Stimulated activated naive CD8-positive, alpha-beta T cell treated with anti-CD3 and anti-CD28 coated beads, Interleukin-15, amount 100 ng/mL, for 72 hours (primary cell): ENCODE measurements around the gene TMEM156.
"Not testable (repeated sequence)": the region's sequence is repeated elsewhere in the genome, so short reads cannot be mapped to it uniquely, and the experiment has no call there.

Source experiments
- ATAC-seq: fragments of 150-1000 bp; cut with Tn5 transposase; 2 replicates; pipeline ENCODE4 v1.10.0; 2021; ENCODE audit warnings: mild to moderate bottlenecking, moderate library complexity
- DNase-seq, 2 donors: peaks; one replicate each; pipeline ENCODE4 v3.0.0; 2021 to 2022
- H3K27ac Mint-ChIP-seq, 2 donors: one replicate each; pipeline ENCODE4 v1.8.0; 2022; ENCODE audit warnings: mild to moderate bottlenecking in 2 of 2, mixed read lengths in 2 of 2, moderate library complexity in 2 of 2
- H3K27me3 Mint-ChIP-seq: one replicate; pipeline ENCODE4 v1.8.0; 2022; ENCODE audit warnings: mixed read lengths
- H3K4me1 Mint-ChIP-seq: one replicate; pipeline ENCODE4 v1.8.0; 2022; ENCODE audit warnings: mild to moderate bottlenecking, mixed read lengths
- H3K4me3 Mint-ChIP-seq, 2 donors: one replicate each; pipeline ENCODE4 v1.8.0; 2022; ENCODE audit warnings: mild to moderate bottlenecking in 2 of 2, mixed read lengths in 2 of 2, moderate library complexity in 1 of 2
- H3K9me3 Mint-ChIP-seq, 2 donors: one replicate each; pipeline ENCODE4 v1.8.0; 2022; ENCODE audit warnings: mixed read lengths in 2 of 2

The TMEM156 gene

GRCh38 chr4:39029752-39030694 lies 2.2 kb downstream of the TMEM156 start:
- Mint-ChIP-seq H3K9me3 (no peaks in the 10 kb centered on the region), H3K27ac (peak overlapping the region; percentile 50 to 84), H3K4me1 (peaks cover 48% of the 10 kb centered on the region), H3K27me3 (no peaks in the 10 kb centered on the region), H3K4me3 (peak overlapping the region; percentile 88 to 90)
- DNase-seq (no peak), ATAC-seq (peak; percentile 41)

- Mint-ChIP-seq H3K27me3 (no peaks in the 10 kb centered on the region), H3K27ac (no peak overlapping the region), H3K4me1 (peaks cover 25% of the 10 kb centered on the region), H3K4me3 (no peak overlapping the region), H3K9me3 (peaks cover 14 to 15% of the 10 kb centered on the region in 2 donors)
- ATAC-seq = no peak
- no peak for DNase-seq
These were observed 6.1 kb downstream of the TMEM156 start for GRCh38 chr4:39026096-39026495.

GRCh38 chr4:39025552-39026085 lies 6.6 kb downstream of the TMEM156 start:
- Mint-ChIP-seq H3K27ac (no peak overlapping the region), H3K4me3 (no peak overlapping the region), H3K27me3 (no peaks in the 10 kb centered on the region), H3K4me1 (peaks cover 25% of the 10 kb centered on the region), H3K9me3 (peaks cover 14 to 15% of the 10 kb centered on the region in 2 donors)
- no peak for ATAC-seq
- no peak for DNase-seq

GRCh38 chr4:39024311-39024865 lies 7.8 kb downstream of the TMEM156 start:
- Mint-ChIP-seq H3K4me1 (peaks cover 19% of the 10 kb centered on the region), H3K9me3 (peaks cover 14 to 15% of the 10 kb centered on the region in 2 donors), H3K4me3 (no peak overlapping the region), H3K27me3 (no peaks in the 10 kb centered on the region), H3K27ac (peak overlapping the region in 1 of 2 donors; percentile 42)
- no peak for ATAC-seq
- no peak for DNase-seq

- peaks cover 9% of the 10 kb centered on the region for H3K4me1 Mint-ChIP-seq
- no peak for ATAC-seq
- no peak overlapping the region for H3K27ac Mint-ChIP-seq
- DNase-seq = no peak
- peaks cover 15 to 27% of the 10 kb centered on the region in 2 donors for H3K9me3 Mint-ChIP-seq
- H3K27me3 Mint-ChIP-seq = no peaks in the 10 kb centered on the region
- H3K4me3 Mint-ChIP-seq = no peak overlapping the region
These were observed 9.2 kb downstream of the TMEM156 start for GRCh38 chr4:39023059-39023458.

GRCh38 chr4:39022241-39022640 lies 10.0 kb downstream of the TMEM156 start:
- DNase-seq (no peak), ATAC-seq (no peak)
- no peaks in the 10 kb centered on the region for H3K27me3 Mint-ChIP-seq
- H3K4me3 Mint-ChIP-seq = no peak overlapping the region
- peaks cover under 1% of the 10 kb centered on the region for H3K4me1 Mint-ChIP-seq
- peaks cover 15 to 27% of the 10 kb centered on the region in 2 donors for H3K9me3 Mint-ChIP-seq
- H3K27ac Mint-ChIP-seq = no peak overlapping the region

- Mint-ChIP-seq H3K4me1 (no peaks in the 10 kb centered on the region), H3K4me3 (no peak overlapping the region), H3K27ac (no peak overlapping the region), H3K27me3 (no peaks in the 10 kb centered on the region), H3K9me3 (peaks cover 17 to 31% of the 10 kb centered on the region in 2 donors)
- DNase-seq = no peak
- no peak for ATAC-seq
These were observed 10.6 kb downstream of the TMEM156 start for GRCh38 chr4:39021631-39022030.

- Mint-ChIP-seq H3K4me3 (no peak overlapping the region), H3K27me3 (no peaks in the 10 kb centered on the region), H3K4me1 (no peaks in the 10 kb centered on the region), H3K27ac (no peak overlapping the region), H3K9me3 (peaks cover 28 to 46% of the 10 kb centered on the region in 2 donors)
- DNase-seq = no peak
- no peak for ATAC-seq
These were observed 12.1 kb downstream of the TMEM156 start for GRCh38 chr4:39020130-39020529.

GRCh38 chr4:39014028-39014427 lies 18.2 kb downstream of the TMEM156 start:
- Mint-ChIP-seq H3K4me1 (peaks cover 12% of the 10 kb centered on the region), H3K4me3 (no peak overlapping the region), H3K27me3 (no peaks in the 10 kb centered on the region), H3K27ac (no peak overlapping the region), H3K9me3 (peaks cover 17 to 28% of the 10 kb centered on the region in 2 donors)
- DNase-seq (no peak), ATAC-seq (no peak)

- no peaks in the 10 kb centered on the region for H3K27me3 Mint-ChIP-seq
- H3K9me3 Mint-ChIP-seq = peaks cover 0 to 3% of the 10 kb centered on the region in 2 donors
- peaks cover 13% of the 10 kb centered on the region for H3K4me1 Mint-ChIP-seq
- DNase-seq (no peak), ATAC-seq (no peak)
- H3K27ac Mint-ChIP-seq = no peak overlapping the region
- H3K4me3 Mint-ChIP-seq = no peak overlapping the region
These were observed 27.5 kb downstream of the TMEM156 start for GRCh38 chr4:39004758-39005157.

- H3K9me3 Mint-ChIP-seq, H3K4me3 Mint-ChIP-seq, H3K27ac Mint-ChIP-seq, ATAC-seq, H3K27me3 Mint-ChIP-seq, H3K4me1 Mint-ChIP-seq, DNase-seq: not testable (repeated sequence)
These were observed 30.2 kb downstream of the TMEM156 start for GRCh38 chr4:39002058-39002457.

- H3K4me3 Mint-ChIP-seq = no peak overlapping the region
These were observed 36.6 kb downstream of the TMEM156 start for GRCh38 chr4:38995660-38996005.

GRCh38 chr4:38994135-38994534 lies 38.1 kb downstream of the TMEM156 start:
- DNase-seq (no peak), ATAC-seq (no peak)
- Mint-ChIP-seq H3K4me3 (no peak overlapping the region), H3K9me3 (no peaks in the 10 kb centered on the region), H3K27me3 (no peaks in the 10 kb centered on the region), H3K27ac (no peak overlapping the region), H3K4me1 (no peaks in the 10 kb centered on the region)

More at GRCh38 chr4:38995660-38996005, 36.6 kb downstream of the TMEM156 start:
- Mint-ChIP-seq H3K9me3 (peaks cover 0 to 8% of the 10 kb centered on the region in 2 donors), H3K4me1 (no peaks in the 10 kb centered on the region), H3K27me3 (no peaks in the 10 kb centered on the region), H3K27ac (no peak overlapping the region)
- ATAC-seq (no peak), DNase-seq (no peak)

GRCh38 chr4:38993683-38994082 lies 38.5 kb downstream of the TMEM156 start:
- H3K4me3 Mint-ChIP-seq = no peak overlapping the region
- H3K27me3 Mint-ChIP-seq = no peaks in the 10 kb centered on the region
- H3K9me3 Mint-ChIP-seq = no peaks in the 10 kb centered on the region
- peaks cover under 1% of the 10 kb centered on the region for H3K4me1 Mint-ChIP-seq
- H3K27ac Mint-ChIP-seq = no peak overlapping the region
- ATAC-seq = no peak
- no peak for DNase-seq

- ATAC-seq = no peak
- Mint-ChIP-seq H3K4me3 (no peak overlapping the region), H3K27ac (no peak overlapping the region), H3K4me1 (peaks cover 30% of the 10 kb centered on the region), H3K9me3 (no peaks in the 10 kb centered on the region), H3K27me3 (no peaks in the 10 kb centered on the region)
- no peak for DNase-seq
These were observed 42.0 kb downstream of the TMEM156 start for GRCh38 chr4:38990241-38990640.

- Mint-ChIP-seq H3K27me3 (no peaks in the 10 kb centered on the region), H3K4me1 (peaks cover 34% of the 10 kb centered on the region), H3K4me3 (no peak overlapping the region), H3K27ac (no peak overlapping the region), H3K9me3 (no peaks in the 10 kb centered on the region)
- ATAC-seq = no peak
- DNase-seq = no peak
These were observed 42.7 kb downstream of the TMEM156 start for GRCh38 chr4:38989487-38989886.
